HG02973 (cell line): ENCODE measurements around the gene TMED10.
"Not testable (repeated sequence)": the region's sequence is repeated elsewhere in the genome, so short reads cannot be mapped to it uniquely, and the experiment has no call there.

Experiments
- ATAC-seq: cut with Tn5 transposase; IDR thresholded peaks from one replicate; pipeline ENCODE4 v1.9.1; 2021; ENCODE audit warnings: moderate library complexity; ENCODE audit not compliant: unreplicated experiment

Gene TMED10

GRCh38 chr14:75163677-75164076, 12.7 kb downstream of the TMED10 start:
- no peak for ATAC-seq

- ATAC-seq, result no peak
These were observed 13.8 kb downstream of the TMED10 start for GRCh38 chr14:75162631-75163030.

- peak; percentile 61 for ATAC-seq
These were observed 17.4 kb downstream of the TMED10 start for GRCh38 chr14:75158843-75159614.

GRCh38 chr14:75156901-75157300, 19.5 kb downstream of the TMED10 start:
- ATAC-seq, result no peak

GRCh38 chr14:75156111-75156510, 20.3 kb downstream of the TMED10 start:
- ATAC-seq, result no peak

GRCh38 chr14:75155169-75155568, 21.2 kb downstream of the TMED10 start:
- no peak for ATAC-seq

GRCh38 chr14:75153295-75153694, 23.1 kb downstream of the TMED10 start:
- no peak for ATAC-seq

GRCh38 chr14:75151851-75152250, 24.6 kb downstream of the TMED10 start:
- ATAC-seq, result no peak

GRCh38 chr14:75150637-75151036, 25.8 kb downstream of the TMED10 start:
- ATAC-seq, result not testable (repeated sequence)

- ATAC-seq, result no peak
These were observed 26.3 kb downstream of the TMED10 start for GRCh38 chr14:75150150-75150549.

GRCh38 chr14:75147423-75148071, 28.9 kb downstream of the TMED10 start:
- no peak for ATAC-seq

GRCh38 chr14:75144944-75145343, 31.5 kb downstream of the TMED10 start:
- no peak for ATAC-seq

GRCh38 chr14:75143761-75144527, 32.5 kb downstream of the TMED10 start:
- no peak for ATAC-seq

- ATAC-seq, result no peak
These were observed 33.9 kb downstream of the TMED10 start for GRCh38 chr14:75142494-75142893.

GRCh38 chr14:75141967-75142366, 34.4 kb downstream of the TMED10 start:
- ATAC-seq, result no peak

- ATAC-seq, result no peak
These were observed 35.4 kb downstream of the TMED10 start for GRCh38 chr14:75141062-75141461.

- ATAC-seq, result no peak
These were observed 35.8 kb downstream of the TMED10 start for GRCh38 chr14:75140620-75141019.

GRCh38 chr14:75139185-75139584, 37.2 kb downstream of the TMED10 start:
- no peak for ATAC-seq

GRCh38 chr14:75138492-75138891, 37.9 kb downstream of the TMED10 start:
- no peak for ATAC-seq

- no peak for ATAC-seq
These were observed 41.8 kb downstream of the TMED10 start for GRCh38 chr14:75134644-75135043.

- no peak for ATAC-seq
These were observed 42.8 kb downstream of the TMED10 start for GRCh38 chr14:75133597-75133996.
